GM21825 (cell line): Measurements from ENCODE around the gene MS4A6E.
"Not testable (repeated sequence)": the region's sequence is repeated elsewhere in the genome, so short reads cannot be mapped to it uniquely, and the experiment has no call there.

ENCODE experiments used
- ATAC-seq: cut with Tn5 transposase; IDR thresholded peaks from one replicate; pipeline ENCODE4 v1.9.1; 2021; ENCODE audit warnings: mild to moderate bottlenecking, moderate library complexity; ENCODE audit not compliant: unreplicated experiment

MS4A6E gene, protein sequence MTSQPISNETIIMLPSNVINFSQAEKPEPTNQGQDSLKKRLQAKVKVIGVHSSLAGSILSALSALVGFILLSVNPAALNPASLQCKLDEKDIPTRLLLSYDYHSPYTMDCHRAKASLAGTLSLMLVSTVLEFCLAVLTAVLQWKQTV

GRCh38 chr11:60326955-60327354 lies at the start of gene MS4A6E:
TSS of gene MS4A6E (plus strand) at chr11:60327255. CDS start at chr11:60334896, 7,641 bp downstream.
- no peak for ATAC-seq

GRCh38 chr11:60280412-60280811 lies 46.6 kb upstream of the MS4A6E start, which contains the start of gene MS4A4A:
TSS of gene MS4A4A (plus strand) at chr11:60280666. CDS start at chr11:60280676, 10 bp downstream.
- no peak for ATAC-seq

GRCh38 chr11:60281485-60281884 lies 45.6 kb upstream of the MS4A6E start:
- ATAC-seq: no peak

- no peak for ATAC-seq
Measured at GRCh38 chr11:60282286-60282685, 44.8 kb upstream of the MS4A6E start.

DNA sequence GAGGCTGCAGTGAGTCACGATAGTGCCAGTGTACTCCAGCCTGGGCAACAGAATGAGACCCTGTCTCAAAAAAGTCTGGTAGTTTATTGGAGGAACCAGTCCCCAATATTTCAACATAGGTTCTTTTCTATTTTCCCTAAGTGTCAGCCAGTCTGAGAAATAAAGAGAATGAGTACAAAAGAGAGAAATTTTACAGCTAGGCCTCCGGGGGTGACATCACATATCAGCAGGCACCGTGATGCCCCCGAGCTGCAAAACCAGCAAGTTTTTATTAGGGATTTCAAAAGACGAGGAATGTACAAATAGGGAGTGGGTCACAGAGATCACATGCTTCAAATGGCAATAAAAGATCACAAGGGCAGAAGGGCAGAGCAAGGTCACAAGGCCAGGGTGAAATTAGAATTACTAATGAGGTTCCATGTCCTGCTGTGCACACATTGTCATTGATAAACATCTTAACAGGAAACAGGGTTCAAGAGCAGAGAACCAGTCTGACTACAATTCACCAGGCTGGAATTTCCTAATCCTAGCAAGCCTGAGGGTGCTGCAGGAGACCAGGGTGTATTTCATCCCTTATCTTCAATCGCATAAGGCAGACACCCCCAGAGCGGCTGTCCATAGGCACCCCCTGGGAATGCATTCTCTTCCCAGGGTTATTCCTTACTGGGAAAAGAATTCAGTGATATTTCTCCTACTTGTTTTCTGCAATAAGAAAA lies 41.5 kb upstream of the MS4A6E start:
- ATAC-seq: not testable (repeated sequence)

DNA sequence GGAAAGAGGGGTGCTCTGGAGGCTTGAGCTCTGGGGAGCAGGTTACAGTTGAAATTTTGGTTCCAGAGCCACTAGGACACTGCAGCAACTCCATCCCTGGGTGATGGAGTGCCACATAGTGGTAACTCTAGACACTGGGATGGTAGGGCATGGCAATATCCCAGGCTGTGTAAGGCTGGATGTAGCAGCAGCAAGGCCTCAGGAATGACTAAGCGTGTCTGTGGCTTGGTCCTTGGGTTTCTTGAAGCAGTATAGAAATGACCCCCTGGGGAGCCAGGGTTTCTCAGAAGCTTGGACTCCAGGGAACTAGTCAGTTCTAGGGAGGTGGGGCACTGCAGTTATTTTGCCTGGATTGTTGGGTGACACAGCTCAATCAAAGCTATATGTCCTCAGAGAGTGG lies 38.5 kb upstream of the MS4A6E start:
- no peak for ATAC-seq

DNA sequence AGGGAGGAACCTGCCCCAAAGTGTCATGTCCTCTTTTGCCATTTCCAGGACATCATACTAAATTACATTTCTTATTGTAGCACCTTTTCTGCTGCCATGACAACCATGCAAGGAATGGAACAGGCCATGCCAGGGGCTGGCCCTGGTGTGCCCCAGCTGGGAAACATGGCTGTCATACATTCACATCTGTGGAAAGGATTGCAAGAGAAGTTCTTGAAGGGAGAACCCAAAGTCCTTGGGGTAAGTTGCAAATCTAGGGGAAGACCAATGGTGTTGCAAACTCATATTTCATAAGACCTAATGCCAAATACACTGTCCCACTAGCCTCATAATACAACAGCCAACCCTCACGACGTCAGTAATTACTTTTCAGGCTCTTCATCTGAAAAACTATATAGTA lies 34.9 kb upstream of the MS4A6E start:
- no peak for ATAC-seq

DNA sequence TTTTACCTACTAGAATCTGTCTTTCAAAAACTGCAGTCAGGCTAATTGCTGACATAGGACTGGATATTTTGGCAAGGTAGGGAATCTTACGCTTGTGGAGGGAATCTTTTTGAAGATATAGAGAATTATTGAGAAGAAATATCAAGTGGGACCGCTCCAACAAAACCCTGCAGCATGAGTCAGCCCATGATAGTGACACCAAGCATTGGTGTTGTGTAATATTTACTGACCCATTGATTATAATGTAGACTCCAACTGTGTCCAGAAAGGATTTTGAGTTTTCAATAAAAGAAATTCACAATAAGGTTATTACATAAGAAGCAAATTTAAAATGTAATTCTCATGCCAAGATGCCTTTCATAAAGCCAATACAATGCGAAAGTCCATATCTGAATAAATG lies 25.9 kb upstream of the MS4A6E start:
- ATAC-seq: no peak

GRCh38 chr11:60301884-60302283 lies 25.2 kb upstream of the MS4A6E start:
- not testable (repeated sequence) for ATAC-seq

- no peak for ATAC-seq
Measured at GRCh38 chr11:60303661-60304060, 23.4 kb upstream of the MS4A6E start.

GRCh38 chr11:60305906-60306619 lies 21.0 kb upstream of the MS4A6E start:
- no peak for ATAC-seq

- ATAC-seq: no peak
Measured at GRCh38 chr11:60307507-60308195, 19.4 kb upstream of the MS4A6E start.

DNA sequence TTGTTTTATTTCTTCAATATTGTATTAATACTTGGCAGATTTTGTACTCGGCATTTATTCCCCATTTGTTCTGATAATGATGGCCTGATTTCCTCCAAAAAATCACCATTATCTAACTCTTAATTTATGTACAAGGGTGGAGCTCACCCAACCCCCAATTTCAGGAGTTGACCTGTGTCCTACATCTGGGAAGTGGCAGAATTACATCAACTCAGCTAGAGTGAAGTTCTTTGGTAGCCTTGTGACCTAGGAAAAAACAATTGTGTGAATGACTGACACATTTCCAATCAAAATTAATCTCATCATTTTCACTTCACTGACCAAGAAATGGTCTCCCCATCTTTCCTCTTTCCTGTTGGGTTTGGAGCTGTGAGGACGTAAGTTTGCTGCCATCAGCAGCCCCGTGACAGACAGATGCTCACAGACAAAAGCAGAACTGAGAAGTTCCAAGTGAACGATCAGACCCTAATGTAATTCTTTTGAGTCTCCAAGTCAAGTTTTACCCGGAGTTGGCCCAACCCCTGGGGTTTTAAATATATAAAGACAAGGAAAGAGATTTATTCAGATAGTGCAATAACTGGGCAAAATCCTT lies 16.6 kb upstream of the MS4A6E start:
- peak; percentile 46 for ATAC-seq

DNA sequence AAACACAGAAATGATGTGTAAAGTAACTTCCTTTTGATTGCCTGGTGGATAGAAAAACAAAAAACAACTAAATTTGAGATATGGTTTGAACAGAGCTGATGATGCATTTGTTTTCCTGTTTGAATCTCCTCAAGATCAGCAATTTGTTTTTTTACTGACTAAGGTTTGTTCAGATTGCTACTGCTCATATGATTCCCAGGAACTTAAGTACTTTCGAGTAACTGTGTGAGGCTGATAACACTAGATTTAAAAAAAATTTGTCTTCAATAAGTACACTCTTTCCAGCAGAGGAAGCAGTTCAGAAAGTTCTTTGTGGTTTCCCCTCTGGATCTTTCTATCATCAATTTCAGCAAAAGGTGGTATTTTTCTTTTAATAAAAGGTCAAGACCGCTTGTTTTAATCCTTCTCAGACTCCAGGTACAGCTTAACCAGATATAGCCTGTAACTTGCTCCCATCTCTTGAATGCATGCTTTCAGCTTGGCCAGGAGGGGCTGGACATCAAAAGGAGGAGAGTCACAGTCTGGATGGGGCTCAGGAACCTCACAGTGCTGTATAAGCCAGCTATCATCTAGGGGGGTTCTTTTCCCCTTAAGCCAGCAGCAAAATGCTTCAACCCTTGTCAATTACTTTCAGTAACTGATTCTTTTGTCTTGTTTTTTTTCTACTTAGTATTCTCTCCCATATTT lies 12.3 kb upstream of the MS4A6E start:
- ATAC-seq: no peak

- ATAC-seq: no peak
Measured at GRCh38 chr11:60315871-60316270, 11.2 kb upstream of the MS4A6E start.

DNA sequence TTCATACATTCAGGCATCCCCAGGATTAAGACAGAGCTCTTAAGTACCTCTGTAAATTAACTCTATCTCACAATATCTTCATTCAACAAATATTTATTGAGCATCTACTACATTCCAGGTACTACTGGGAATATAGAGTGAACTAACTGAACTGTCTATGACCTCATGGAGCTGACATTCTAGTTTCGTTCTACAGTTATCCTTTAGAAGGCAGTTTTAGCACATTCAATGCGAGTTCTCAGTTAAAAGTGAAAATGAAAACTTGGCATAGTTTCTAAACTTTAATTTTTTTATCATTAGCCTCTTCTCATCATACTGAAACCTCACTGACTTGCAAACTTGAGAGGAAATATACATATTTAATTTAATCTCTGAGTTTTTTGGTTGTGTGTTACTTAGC lies 10.7 kb upstream of the MS4A6E start:
- ATAC-seq: no peak

DNA sequence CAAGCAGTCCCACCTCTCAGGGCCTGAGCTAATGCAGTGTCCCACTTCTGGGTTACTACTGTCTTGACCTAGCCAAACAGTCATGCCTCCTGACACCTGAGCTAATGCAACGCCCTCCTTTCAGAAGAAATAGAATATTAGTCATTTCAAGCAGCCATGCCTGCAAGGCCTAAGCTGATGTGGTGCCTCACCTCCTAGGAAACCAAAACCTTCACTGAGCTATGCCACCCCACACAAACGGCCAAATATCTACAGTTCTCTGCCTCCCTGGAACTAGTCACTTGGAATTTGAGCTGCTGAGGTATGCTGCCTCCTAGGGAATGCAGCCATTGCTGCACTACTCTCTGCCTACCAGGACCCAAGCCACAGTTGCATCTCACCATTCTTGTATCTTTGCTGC lies 8.3 kb upstream of the MS4A6E start:
- ATAC-seq: no peak

GRCh38 chr11:60321051-60321450 lies 6.0 kb upstream of the MS4A6E start:
- ATAC-seq: no peak

DNA sequence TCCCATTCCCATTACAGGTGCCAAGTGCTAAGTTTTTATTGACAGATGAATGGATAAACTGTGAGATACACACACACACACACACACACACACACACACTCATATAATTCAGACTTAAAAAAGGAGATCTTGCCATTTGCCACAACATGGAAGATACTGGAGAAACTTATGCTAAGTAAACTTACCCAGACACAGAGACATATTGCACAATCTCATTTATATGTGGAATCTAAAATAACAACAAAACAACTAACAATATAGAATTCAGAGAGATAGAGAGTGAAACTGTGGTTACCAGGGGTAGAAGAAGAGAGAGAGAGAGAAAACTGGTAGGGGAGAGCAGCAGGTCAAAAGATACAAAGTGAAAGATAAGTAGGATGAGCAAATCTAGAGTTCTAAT lies 1.4 kb downstream of the MS4A6E start:
- ATAC-seq: no peak

- ATAC-seq: no peak
Measured at GRCh38 chr11:60332846-60333245, 5.8 kb downstream of the MS4A6E start.
